Measurements from ENCODE around the gene ACSF2. TPM values are rescaled to one million over a fixed set of nuclear protein-coding genes. Genes with fewer than 3 reads are reported as not detected.

ACSF2 gene
- total RNA-seq, 6 donors from 2014 or later, result 52.3 to 239 (median 120) TPM

GRCh38 chr17:50477976-50478375 lies 52.0 kb downstream of the ACSF2 start:
- H3K27me3 ChIP-seq, result no peaks in the 10 kb centered on the region
- H3K4me1 ChIP-seq, result peaks cover 16 to 36% (median 22%) of the 10 kb centered on the region in 4 donors
- no peak for ATAC-seq (ENCODE audit: low FRiP score in 2 of 2)
- WGBS, 2 donors, result 87 to 88% methylated on average over 7 of the region's 7 CpGs
- no peaks in the 10 kb centered on the region for H3K9me3 ChIP-seq
- no peak for DNase-seq
- peak overlapping the region; percentile 85 to 90 (median 86) for H3K27ac ChIP-seq
- peak overlapping the region in 3 of 4 donors; percentile 66 to 78 (median 76) for H3K4me3 ChIP-seq
- peaks cover 0 to 17% (median 7%) of the 10 kb centered on the region in 4 donors for H3K36me3 ChIP-seq
- TF ChIP-seq POLR2A (IDR thresholded peaks at IDR 0.05) (no peak), EP300 (IDR thresholded peaks at IDR 0.05) (no peak), CTCF (IDR thresholded peaks at IDR 0.05) (no peak), POLR2AphosphoS5 (IDR thresholded peaks at IDR 0.05) (no peak)

- Histone ChIP-seq H3K4me1 (peaks cover 16 to 36% (median 22%) of the 10 kb centered on the region in 4 donors), H3K9me3 (no peaks in the 10 kb centered on the region), H3K36me3 (peaks cover 0 to 21% (median 8%) of the 10 kb centered on the region in 4 donors), H3K4me3 (peak within 1 kb of the TSS; percentile 66 to 79 (median 77)), H3K27ac (peak within 1 kb of the TSS; percentile 85 to 90 (median 86)), H3K27me3 (no peaks in the 10 kb centered on the region)
- TF ChIP-seq POLR2AphosphoS5 (IDR thresholded peaks at IDR 0.05) (peak; percentile 50 to 88), POLR2A (IDR thresholded peaks at IDR 0.05) (peak in 3 of 4 donors; percentile 36 to 92 (median 85)), CTCF (IDR thresholded peaks at IDR 0.05) (peak; percentile 83 to 98 (median 96)), EP300 (IDR thresholded peaks at IDR 0.05) (no peak)
- 0 to 5% methylated on average over 4 to 30 of the region's 75 CpGs for WGBS, 2 donors
- DNase-seq (peak; percentile 90 to 97), ATAC-seq (ENCODE audit: low FRiP score in 2 of 2) (peak; percentile 92 to 94)
These were observed 52.7 kb downstream of the ACSF2 start, which contains the start of gene RSAD1 for GRCh38 chr17:50478391-50479381. Gene RSAD1, plus strand, starts transcription at chr17:50478860. Its CDS starts 25 bp downstream, at chr17:50478885.

- ATAC-seq (ENCODE audit: low FRiP score in 2 of 2) (peak; percentile 76 to 80), DNase-seq (peak; percentile 86 to 88)
- H3K27ac ChIP-seq, result peak overlapping the region; percentile 85 to 90 (median 86)
- peak overlapping the region; percentile 66 to 79 (median 77) for H3K4me3 ChIP-seq
- TF ChIP-seq EP300 (IDR thresholded peaks at IDR 0.05) (no peak), POLR2AphosphoS5 (IDR thresholded peaks at IDR 0.05) (no peak), POLR2A (IDR thresholded peaks at IDR 0.05) (no peak), CTCF (IDR thresholded peaks at IDR 0.05) (peak; percentile 32 to 60 (median 48))
- H3K4me1 ChIP-seq, result peaks cover 16 to 36% (median 22%) of the 10 kb centered on the region in 4 donors
- no peaks in the 10 kb centered on the region for H3K27me3 ChIP-seq
- peaks cover 0 to 22% (median 16%) of the 10 kb centered on the region in 4 donors for H3K36me3 ChIP-seq
- H3K9me3 ChIP-seq, result no peaks in the 10 kb centered on the region
- WGBS, 2 donors, result 17% methylated on average over 19 of the region's 19 CpGs; no CpG with 5 or more reads in 1 of the 2 donors
These were observed 53.6 kb downstream of the ACSF2 start for GRCh38 chr17:50479522-50480141.

GRCh38 chr17:50480142-50480764 lies 54.2 kb downstream of the ACSF2 start:
- no peak overlapping the region for H3K4me3 ChIP-seq
- peaks cover 16 to 36% (median 22%) of the 10 kb centered on the region in 4 donors for H3K4me1 ChIP-seq
- 82 to 94% methylated on average over 7 of the region's 7 CpGs for WGBS, 2 donors

More at GRCh38 chr17:50480142-50480764, 54.2 kb downstream of the ACSF2 start:
- no peaks in the 10 kb centered on the region for H3K27me3 ChIP-seq
- peaks cover under 1 to 27% (median 23%) of the 10 kb centered on the region in 4 donors for H3K36me3 ChIP-seq
- ATAC-seq (ENCODE audit: low FRiP score in 2 of 2) (no peak), DNase-seq (no peak)
- H3K9me3 ChIP-seq, result no peaks in the 10 kb centered on the region
- no peak for TF ChIP-seq EP300 (IDR thresholded peaks at IDR 0.05)
- no peak for TF ChIP-seq CTCF (IDR thresholded peaks at IDR 0.05)
- TF ChIP-seq POLR2AphosphoS5 (IDR thresholded peaks at IDR 0.05), result no peak
- no peak for TF ChIP-seq POLR2A (IDR thresholded peaks at IDR 0.05)
- H3K27ac ChIP-seq, result peak overlapping the region in 1 of 4 donors; percentile 87

Measured in upper lobe of left lung (tissue), 6 donors.